Measurements from ENCODE around the gene ZNF746. TPM values are rescaled to one million over a fixed set of nuclear protein-coding genes. Genes with fewer than 3 reads are reported as not detected.

The ZNF746 gene
- total RNA-seq: 14.9 and 15.6 TPM in 2 replicates

DNA sequence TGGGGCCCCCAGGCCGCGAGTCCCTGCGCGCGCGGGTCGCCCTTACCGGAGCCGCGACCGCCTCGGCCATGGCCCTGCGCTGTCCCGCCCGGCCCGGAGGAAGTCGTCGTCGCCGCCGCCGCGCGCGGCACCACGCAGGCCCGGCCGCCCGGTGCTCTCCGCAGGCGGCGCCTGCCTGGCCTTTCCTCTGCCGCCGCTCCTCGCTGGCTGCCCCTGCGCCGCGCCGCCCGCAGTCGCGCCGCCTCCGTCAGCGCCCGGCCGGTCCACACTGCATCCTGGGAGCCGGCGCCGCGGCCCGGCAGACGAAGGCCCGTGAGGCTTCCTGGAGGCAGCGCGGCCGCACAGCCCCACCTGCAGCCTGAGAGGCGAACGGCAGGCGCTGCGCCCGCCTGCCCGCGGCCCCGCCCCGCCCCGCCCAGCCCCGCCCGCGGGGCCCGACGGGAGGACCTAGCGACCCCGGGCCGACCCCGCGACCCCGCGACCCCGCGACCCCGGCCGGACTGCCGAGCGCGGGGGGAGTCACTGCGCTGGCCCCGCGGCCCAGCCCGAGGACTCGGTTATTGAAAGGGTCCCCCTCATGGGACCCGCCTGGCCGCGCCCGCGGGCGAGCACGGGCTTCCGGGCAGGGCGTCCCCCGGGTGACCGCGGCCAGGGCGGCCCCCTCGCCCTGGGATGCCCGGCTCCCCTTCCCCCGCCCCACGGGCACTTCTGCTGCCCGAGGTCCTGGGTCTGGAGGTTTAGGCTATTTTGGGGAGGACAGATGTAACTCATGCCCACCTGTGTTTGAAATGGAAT, at the start of gene ZNF746:
TSS of gene ZNF746 (minus strand) at position 343 of the 795 bp plus-strand sequence. CDS start at position 70, 273 bp downstream.

DNA sequence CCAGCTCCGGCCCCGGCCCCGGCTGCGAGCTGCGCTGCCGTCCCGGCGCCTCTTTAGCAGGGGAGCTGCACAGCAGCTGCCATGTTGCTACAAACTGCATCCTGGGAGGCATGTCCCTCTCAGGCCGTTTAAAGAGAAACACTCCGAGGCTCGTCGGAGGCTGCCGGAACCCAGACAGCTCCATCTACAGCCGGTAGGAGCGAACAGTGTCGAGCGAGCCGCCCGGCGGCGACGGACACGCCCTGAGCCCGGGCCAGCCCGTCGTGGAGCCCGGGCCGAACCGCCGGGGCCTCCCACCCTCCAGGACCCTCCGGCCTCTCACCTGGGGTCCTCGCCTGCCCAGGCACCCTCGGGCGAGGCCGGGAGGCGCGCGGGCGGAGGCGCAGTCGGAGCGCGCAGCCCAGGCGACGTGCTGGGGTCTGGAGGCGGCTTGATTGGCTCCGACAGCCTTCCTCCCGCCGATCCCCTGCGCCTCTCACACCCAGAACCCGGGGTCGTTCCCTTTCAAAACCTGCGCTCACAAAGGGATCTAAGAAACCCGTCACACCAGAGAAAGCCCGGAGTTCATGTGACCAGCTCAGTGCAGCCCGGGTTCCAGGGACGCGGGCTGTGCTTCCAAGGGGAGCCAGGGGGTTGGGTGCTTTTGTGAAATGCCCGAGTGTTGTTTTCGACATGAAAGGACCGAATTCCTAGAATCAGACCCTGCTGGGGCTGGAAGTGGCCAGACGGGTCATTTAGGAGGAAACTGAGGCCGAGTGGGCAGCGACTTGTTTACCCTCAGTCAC, 36.9 kb downstream of the ZNF746 start, which contains the start of gene ZNF777:
TSS of gene ZNF777 (minus strand) at position 570 of the 785 bp plus-strand sequence. CDS start 5,040 bp downstream, outside the sequence.

Other genes starting within 250 kb of the ZNF746 start
- gene ZNF783, start 235.6 kb downstream of the ZNF746 start, total RNA-seq: 5.0 and 8.7 TPM in 2 replicates
- gene ZNF777, start 36.7 kb downstream of the ZNF746 start, total RNA-seq: 3.5 and 4.7 TPM in 2 replicates

Data from endothelial cell of coronary artery (primary cell).